Brain microvascular endothelial cell (primary cell): Measurements from ENCODE around the gene ZBED4.
"Not testable (repeated sequence)": the region's sequence is repeated elsewhere in the genome, so short reads cannot be mapped to it uniquely, and the experiment has no call there.

Experiments used
- DNase-seq: peaks from one replicate; pipeline ENCODE4 v3.0.0-alpha.2; 2020
- H3K27ac ChIP-seq: fragments of 250-450 bp; sonication (Bioruptor Pico); 2 replicates; pipeline ENCODE4 v1.5.1; 2020; ENCODE audit warnings: mild to moderate bottlenecking, moderate library complexity
- H3K27me3 ChIP-seq: fragments of 250-450 bp; sonication (Bioruptor Pico); replicated peaks from 2 replicates; pipeline ENCODE4 v1.5.1; 2020; ENCODE audit warnings: mild to moderate bottlenecking
- H3K36me3 ChIP-seq: fragments of 250-450 bp; sonication (Bioruptor Pico); replicated peaks from 2 replicates; pipeline ENCODE4 v1.5.1; 2020; ENCODE audit warnings: mild to moderate bottlenecking
- H3K4me3 ChIP-seq: 2 replicates; pipeline ENCODE4 v1.5.1; 2011; ENCODE audit warnings: low read depth, mild to moderate bottlenecking, control low read depth, low read length, moderate library complexity
- CTCF ChIP-seq: IDR thresholded peaks from 2 replicates; pipeline ENCODE4 v1.5.1; 2011; ENCODE audit warnings: low read depth, mild to moderate bottlenecking, moderate library complexity, low read length, control low read depth, inconsistent platforms; ENCODE audit errors: missing control alignments
- in situ Hi-C: cut with HindIII; loops from 2 replicates; pipeline ENCODE4 v1.10.0; 2017; ENCODE audit warnings: low sequenced_read_pairs, low pct_ligation_motif_present

The ZBED4 gene

GRCh38 chr22:49817359-49817758 is 36.3 kb upstream of the ZBED4 start:
- TF ChIP-seq CTCF = no peak
- Histone ChIP-seq H3K4me3 (no peak overlapping the region), H3K36me3 (peaks cover 41% of the 10 kb centered on the region), H3K27me3 (no peaks in the 10 kb centered on the region), H3K27ac (no peak overlapping the region)
- no peak for DNase-seq
- in situ Hi-C loops = no loop called here

GRCh38 chr22:49820984-49821383 is 32.7 kb upstream of the ZBED4 start:
- no peak overlapping the region for H3K4me3 ChIP-seq
- TF ChIP-seq CTCF = no peak
- in situ Hi-C loops = no loop called here
- H3K36me3 ChIP-seq = peaks cover 51% of the 10 kb centered on the region
- no peak for DNase-seq
- H3K27ac ChIP-seq = no peak overlapping the region
- H3K27me3 ChIP-seq = no peaks in the 10 kb centered on the region

- in situ Hi-C loops, DNase-seq, H3K27ac ChIP-seq, H3K4me3 ChIP-seq, H3K27me3 ChIP-seq: not testable (repeated sequence)
- peaks cover 48% of the 10 kb centered on the region for H3K36me3 ChIP-seq
These were observed 31.9 kb upstream of the ZBED4 start for GRCh38 chr22:49821741-49822140.

- no peak overlapping the region for H3K4me3 ChIP-seq
- H3K27ac ChIP-seq = no peak overlapping the region
- no peak for TF ChIP-seq CTCF
- in situ Hi-C loops = no loop called here
- peaks cover 35% of the 10 kb centered on the region for H3K36me3 ChIP-seq
- no peaks in the 10 kb centered on the region for H3K27me3 ChIP-seq
- no peak for DNase-seq
These were observed 30.2 kb upstream of the ZBED4 start for GRCh38 chr22:49823289-49824045.

GRCh38 chr22:49824185-49824925 is 29.3 kb upstream of the ZBED4 start:
- DNase-seq = no peak
- Histone ChIP-seq H3K36me3 (peaks cover 26% of the 10 kb centered on the region), H3K27ac (no peak overlapping the region), H3K27me3 (no peaks in the 10 kb centered on the region), H3K4me3 (no peak overlapping the region)
- in situ Hi-C loops = no loop called here
- TF ChIP-seq CTCF = no peak

- H3K27me3 ChIP-seq = no peaks in the 10 kb centered on the region
- in situ Hi-C loops = no loop called here
- no peak overlapping the region for H3K4me3 ChIP-seq
- H3K36me3 ChIP-seq = peaks cover 22% of the 10 kb centered on the region
- no peak for DNase-seq
- no peak for TF ChIP-seq CTCF
- peak overlapping the region; percentile 79 for H3K27ac ChIP-seq
These were observed 28.7 kb upstream of the ZBED4 start for GRCh38 chr22:49824936-49825335.
